ENCODE results near the gene RSRC1. TPM values are rescaled to one million over a fixed set of nuclear protein-coding genes. Genes with fewer than 3 reads are reported as not detected.

RSRC1 gene
- polyA plus RNA-seq, 1 donor (not counting 4 experiments of a cell fraction or from before 2014, with no cell fraction given) = 11.1 TPM

- Histone ChIP-seq H3K36me3 (ENCODE audit: control insufficient read depth in 2 of 2, extremely low read depth in 1 of 2, insufficient read depth in 2 of 2, low read length in 2 of 2) (no peaks in the 10 kb centered on the region), H4K20me1 (ENCODE audit: control insufficient read depth, extremely low read depth, insufficient read depth, low read length) (no peaks in the 10 kb centered on the region), H3K79me2 (ENCODE audit: control insufficient read depth, insufficient read depth, low read length) (no peaks in the 10 kb centered on the region), H3K4me3 (ENCODE audit: control insufficient read depth in 2 of 3, extremely low read depth in 1 of 3, insufficient read depth in 2 of 3, low read depth in 1 of 3, low read length in 3 of 3) (no peak overlapping the region), H3K4me2 (ENCODE audit: control insufficient read depth, extremely low read depth, insufficient read depth, low read depth, low read length) (no peak overlapping the region), H3K27me3 (ENCODE audit: control insufficient read depth, extremely low read depth, insufficient read depth, low read length) (peaks cover 37% of the 10 kb centered on the region), H2AFZ (ENCODE audit: control insufficient read depth, low read length) (no peak overlapping the region), H3K9ac (ENCODE audit: control insufficient read depth, extremely low read depth, insufficient read depth, low read length) (no peak overlapping the region), H3K9me3 (ENCODE audit: control insufficient read depth, low read depth, low read length) (peaks cover 2% of the 10 kb centered on the region), H3K9me1 (ENCODE audit: control insufficient read depth, extremely low read depth, insufficient read depth, low read length) (no peaks in the 10 kb centered on the region), H3K4me1 (ENCODE audit: control insufficient read depth, extremely low read depth, insufficient read depth, low read length) (no peaks in the 10 kb centered on the region), H3K27ac (ENCODE audit: control insufficient read depth, insufficient read depth, low read length) (no peak overlapping the region)
- TF ChIP-seq CTCF (optimal IDR thresholded peaks at IDR 0.05 in 1 of 3, IDR thresholded peaks at IDR 0.05 in 1 of 3, conservative IDR thresholded peaks at IDR 0.05 in 1 of 3; ENCODE audit: extremely low read depth in 1 of 3, insufficient read depth in 2 of 3, low read length in 3 of 3) (peak in 2 of 3 experiments; percentile 35 to 42), EZH2 (IDR thresholded peaks at IDR 0.05; ENCODE audit: low read length) (no peak)
- peak; percentile 13 for FAIRE-seq
- no peak for DNase-seq (ENCODE audit: low read depth, low spot score)
- dilution Hi-C loops (cut with MboI; ENCODE audit: extremely low pct_ligation_motif_present, low sequenced_read_pairs) = no loop called here
These were observed 18.4 kb upstream of the RSRC1 start for GRCh38 chr3:158091531-158091930.

GRCh38 chr3:158093526-158093925 lies 16.4 kb upstream of the RSRC1 start:
- peaks cover 5% of the 10 kb centered on the region for H3K4me1 ChIP-seq (ENCODE audit: control insufficient read depth, extremely low read depth, insufficient read depth, low read length)
- no peaks in the 10 kb centered on the region for H3K36me3 ChIP-seq (ENCODE audit: control insufficient read depth in 2 of 2, extremely low read depth in 1 of 2, insufficient read depth in 2 of 2, low read length in 2 of 2)
- dilution Hi-C loops (cut with MboI; ENCODE audit: extremely low pct_ligation_motif_present, low sequenced_read_pairs) = no loop called here
- peaks cover 56% of the 10 kb centered on the region for H3K27me3 ChIP-seq (ENCODE audit: control insufficient read depth, extremely low read depth, insufficient read depth, low read length)
- H4K20me1 ChIP-seq (ENCODE audit: control insufficient read depth, extremely low read depth, insufficient read depth, low read length) = no peaks in the 10 kb centered on the region
- TF ChIP-seq EZH2 (IDR thresholded peaks at IDR 0.05; ENCODE audit: low read length) (no peak), CTCF (optimal IDR thresholded peaks at IDR 0.05 in 1 of 3, IDR thresholded peaks at IDR 0.05 in 1 of 3, conservative IDR thresholded peaks at IDR 0.05 in 1 of 3; ENCODE audit: extremely low read depth in 1 of 3, insufficient read depth in 2 of 3, low read length in 3 of 3) (no peak)
- H3K4me3 ChIP-seq (ENCODE audit: control insufficient read depth in 2 of 3, extremely low read depth in 1 of 3, insufficient read depth in 2 of 3, low read depth in 1 of 3, low read length in 3 of 3) = no peak overlapping the region
- H2AFZ ChIP-seq (ENCODE audit: control insufficient read depth, low read length) = no peak overlapping the region
- no peaks in the 10 kb centered on the region for H3K9me1 ChIP-seq (ENCODE audit: control insufficient read depth, extremely low read depth, insufficient read depth, low read length)
- H3K9me3 ChIP-seq (ENCODE audit: control insufficient read depth, low read depth, low read length) = peaks cover 2% of the 10 kb centered on the region
- DNase-seq (ENCODE audit: low read depth, low spot score) (no peak), FAIRE-seq (no peak)
- no peak overlapping the region for H3K27ac ChIP-seq (ENCODE audit: control insufficient read depth, insufficient read depth, low read length)
- no peak overlapping the region for H3K4me2 ChIP-seq (ENCODE audit: control insufficient read depth, extremely low read depth, insufficient read depth, low read depth, low read length)
- no peaks in the 10 kb centered on the region for H3K79me2 ChIP-seq (ENCODE audit: control insufficient read depth, insufficient read depth, low read length)
- H3K9ac ChIP-seq (ENCODE audit: control insufficient read depth, extremely low read depth, insufficient read depth, low read length) = no peak overlapping the region

Data from keratinocyte (primary cell).